Neuronal stem cell (in vitro differentiated cells): ENCODE measurements around the gene NR4A1.

Experiments used
- DNase-seq: peaks from one replicate; pipeline ENCODE4 v3.0.0-alpha.2; 2013; ENCODE audit warnings: low spot score
- H2AFZ ChIP-seq: one replicate; pipeline ENCODE4 v1.6.1; 2013; ENCODE audit warnings: mild to moderate bottlenecking, low read length, inconsistent platforms
- H2AK5ac ChIP-seq: 2 replicates; pipeline ENCODE4 v1.6.1; 2013; ENCODE audit warnings: low read depth, mild to moderate bottlenecking, inconsistent platforms, low read length, moderate library complexity, mixed read lengths
- H2BK120ac ChIP-seq: 2 replicates; pipeline ENCODE4 v1.6.1; 2013; ENCODE audit warnings: low read depth, mild to moderate bottlenecking, inconsistent platforms, low read length, moderate library complexity, mixed read lengths
- H2BK12ac ChIP-seq: one replicate; pipeline ENCODE4 v1.6.1; 2013; ENCODE audit warnings: low read length, inconsistent platforms
- H2BK15ac ChIP-seq: 2 replicates; pipeline ENCODE4 v1.6.1; 2013; ENCODE audit warnings: mild to moderate bottlenecking, low read length, inconsistent platforms, mixed read lengths
- H2BK5ac ChIP-seq: one replicate; pipeline ENCODE4 v1.6.1; 2013; ENCODE audit warnings: inconsistent platforms, mild to moderate bottlenecking, low read length, moderate library complexity
- H3K14ac ChIP-seq: one replicate; pipeline ENCODE4 v1.6.1; 2013; ENCODE audit warnings: low read length, inconsistent platforms
- H3K18ac ChIP-seq: 2 replicates; pipeline ENCODE4 v1.6.1; 2013; ENCODE audit warnings: low read length, inconsistent platforms
- H3K23ac ChIP-seq: 2 replicates; pipeline ENCODE4 v1.6.1; 2013; ENCODE audit warnings: low read depth, mild to moderate bottlenecking, mixed read lengths, low read length, inconsistent platforms; ENCODE audit not compliant: poor library complexity
- H3K27ac ChIP-seq: replicated peaks from 3 replicates; pipeline ENCODE4 v1.5.1; 2013; ENCODE audit warnings: low read length, inconsistent platforms
- H3K27me3 ChIP-seq, 3 experiments: 2 replicates each; pipeline ENCODE4 v1.6.1; 2013; ENCODE audit warnings: low read length in 3 of 3, mild to moderate bottlenecking in 2 of 3, inconsistent platforms in 1 of 3, low read depth in 1 of 3, mixed read lengths in 1 of 3, moderate library complexity in 1 of 3; ENCODE audit not compliant: control insufficient read depth in 3 of 3, insufficient read depth in 3 of 3
- H3K36me3 ChIP-seq, 2 donors: replicated peaks in 1 of 2; 2 replicates each; pipeline ENCODE4 v1.6.1; 2013; ENCODE audit warnings: low read length in 2 of 2; ENCODE audit not compliant: control insufficient read depth in 2 of 2, insufficient read depth in 2 of 2
- H3K4ac ChIP-seq: 2 replicates; pipeline ENCODE4 v1.6.1; 2013; ENCODE audit warnings: inconsistent platforms, mild to moderate bottlenecking, low read length, moderate library complexity
- H3K4me1 ChIP-seq, 2 donors: 1 replicate in 1 of 2; 2 replicates in 1 of 2; pipeline ENCODE4 v1.6.1; 2013; ENCODE audit warnings: low read length in 2 of 2, low read depth in 1 of 2; ENCODE audit not compliant: control insufficient read depth in 2 of 2, insufficient read depth in 1 of 2
- H3K4me2 ChIP-seq: one replicate; pipeline ENCODE4 v1.6.1; 2013; ENCODE audit warnings: mild to moderate bottlenecking, low read length, inconsistent platforms; ENCODE audit not compliant: insufficient read depth, poor library complexity, severe bottlenecking
- H3K4me3 ChIP-seq, 2 donors: 2 replicates each; pipeline ENCODE4 v1.5.1; 2013; ENCODE audit warnings: low read length in 2 of 2, mild to moderate bottlenecking in 2 of 2, inconsistent platforms in 1 of 2, moderate library complexity in 1 of 2
- H3K79me1 ChIP-seq: one replicate; pipeline ENCODE4 v1.6.1; 2013; ENCODE audit warnings: low read depth, mild to moderate bottlenecking, inconsistent platforms, low read length, moderate library complexity
- H3K9ac ChIP-seq: one replicate; pipeline ENCODE4 v1.6.1; 2013; ENCODE audit warnings: mild to moderate bottlenecking, low read depth, low read length, inconsistent platforms; ENCODE audit not compliant: poor library complexity
- H3K9me3 ChIP-seq, 2 donors: replicated peaks in 1 of 2; 2 replicates each; pipeline versions ENCODE3 to v1.6.1; 2013; ENCODE audit warnings: low read length in 2 of 2, mild to moderate bottlenecking in 2 of 2, inconsistent platforms in 1 of 2, low read depth in 1 of 2, mixed read lengths in 1 of 2, moderate library complexity in 1 of 2; ENCODE audit not compliant: control insufficient read depth in 2 of 2, insufficient read depth in 1 of 2
- H4K8ac ChIP-seq: one replicate; pipeline ENCODE4 v1.6.1; 2013; ENCODE audit warnings: low read depth, mild to moderate bottlenecking, inconsistent platforms, low read length, moderate library complexity
- H4K91ac ChIP-seq: one replicate; pipeline ENCODE4 v1.6.1; 2013; ENCODE audit warnings: low read length, low read depth, mild to moderate bottlenecking, inconsistent platforms; ENCODE audit not compliant: poor library complexity
- WGBS, 2 donors: extraction: QIAGEN DNeasy Blood & Tissue Kit; methylation state at CpG; one replicate each; pipeline ENCODE4 v1.1.7; 2013; ENCODE audit warnings: missing lambda C conversion rate in 2 of 2, mixed read lengths in 1 of 2; ENCODE audit not compliant: insufficient read length in 2 of 2, insufficient replicate concordance in 1 of 2; ENCODE audit errors: extremely low coverage in 2 of 2; 5-methylcytosine and 5-hydroxymethylcytosine counted together

The NR4A1 gene

GRCh38 chr12:52010152-52010622 is 41.1 kb upstream of the NR4A1 start:
- H4K91ac ChIP-seq = no peak overlapping the region
- H3K9me3 ChIP-seq = peaks cover 4 to 14% of the 10 kb centered on the region in 2 donors
- peak overlapping the region; percentile 89 for H3K27ac ChIP-seq
- H3K36me3 ChIP-seq = peaks cover 6 to 33% of the 10 kb centered on the region in 2 donors
- H3K4ac ChIP-seq = no peak overlapping the region
- peak; percentile 82 for DNase-seq
- H3K27me3 ChIP-seq = peaks cover 0 to 29% (median 0%) of the 10 kb centered on the region in 3 experiments
- H3K14ac ChIP-seq = no peak overlapping the region
- peak overlapping the region; percentile 26 for H3K4me2 ChIP-seq
- H2BK15ac ChIP-seq = no peak overlapping the region
- H2BK5ac ChIP-seq = no peak overlapping the region
- H3K4me1 ChIP-seq = peaks cover 24 to 28% of the 10 kb centered on the region in 2 donors
- H4K8ac ChIP-seq = no peak overlapping the region
- peak overlapping the region; percentile 92 for H3K18ac ChIP-seq
- H2AFZ ChIP-seq = peak overlapping the region; percentile 77
- H3K79me1 ChIP-seq = no peaks in the 10 kb centered on the region
- peak overlapping the region in 1 of 2 donors; percentile 37 for H3K4me3 ChIP-seq
- peak overlapping the region; percentile 24 for H3K9ac ChIP-seq
- no CpG with 5 or more reads among the region's 11 CpGs for whole genome bisulfite sequencing, 2 donors
- H3K23ac ChIP-seq = no peak overlapping the region
- H2BK12ac ChIP-seq = peak overlapping the region; percentile 12
- no peak overlapping the region for H2BK120ac ChIP-seq
- H2AK5ac ChIP-seq = peak overlapping the region; percentile 31

GRCh38 chr12:52010692-52011601 is 40.3 kb upstream of the NR4A1 start:
- H3K27me3 ChIP-seq = peaks cover 0 to 27% (median 0%) of the 10 kb centered on the region in 3 experiments
- H3K36me3 ChIP-seq = peaks cover 6 to 38% of the 10 kb centered on the region in 2 donors
- H3K18ac ChIP-seq = peak overlapping the region; percentile 53
- H3K9ac ChIP-seq = peak overlapping the region; percentile 24
- peak overlapping the region; percentile 77 for H2AFZ ChIP-seq
- H3K9me3 ChIP-seq = peaks cover 4 to 14% of the 10 kb centered on the region in 2 donors
- WGBS, 2 donors = no CpG with 5 or more reads among the region's 8 CpGs
- H3K23ac ChIP-seq = no peak overlapping the region
- H4K8ac ChIP-seq = no peak overlapping the region
- H3K27ac ChIP-seq = peak overlapping the region; percentile 83
- H3K4me3 ChIP-seq = peak overlapping the region in 1 of 2 donors; percentile 37
- H3K4ac ChIP-seq = no peak overlapping the region
- peak overlapping the region; percentile 26 for H3K4me2 ChIP-seq
- peak overlapping the region; percentile 15 for H4K91ac ChIP-seq
- H2BK120ac ChIP-seq = no peak overlapping the region
- no peak for DNase-seq
- H3K14ac ChIP-seq = no peak overlapping the region
- peak overlapping the region; percentile 22 for H2BK15ac ChIP-seq
- peak overlapping the region; percentile 12 for H2BK12ac ChIP-seq
- no peaks in the 10 kb centered on the region for H3K79me1 ChIP-seq
- peak overlapping the region; percentile 31 for H2AK5ac ChIP-seq
- no peak overlapping the region for H2BK5ac ChIP-seq
- H3K4me1 ChIP-seq = peaks cover 20 to 22% of the 10 kb centered on the region in 2 donors

- Histone ChIP-seq H4K8ac (no peak overlapping the region), H3K79me1 (no peaks in the 10 kb centered on the region), H2BK12ac (no peak overlapping the region), H4K91ac (no peak overlapping the region), H3K4me2 (no peak overlapping the region), H3K23ac (no peak overlapping the region), H2AK5ac (peak overlapping the region; percentile 31), H3K4me1 (peaks cover 16 to 20% of the 10 kb centered on the region in 2 donors), H3K4me3 (no peak overlapping the region), H3K9ac (no peak overlapping the region), H3K27me3 (peaks cover 0 to 22% (median 0%) of the 10 kb centered on the region in 3 experiments), H3K14ac (no peak overlapping the region), H2BK120ac (no peak overlapping the region), H2BK5ac (no peak overlapping the region), H2AFZ (no peak overlapping the region), H3K36me3 (peaks cover 6 to 38% of the 10 kb centered on the region in 2 donors), H3K27ac (no peak overlapping the region), H3K18ac (no peak overlapping the region), H2BK15ac (no peak overlapping the region), H3K4ac (no peak overlapping the region), H3K9me3 (peaks cover 4 to 14% of the 10 kb centered on the region in 2 donors)
- WGBS, 2 donors = no CpG with 5 or more reads among the region's 8 CpGs
- no peak for DNase-seq
Measured at GRCh38 chr12:52011602-52012214, 39.5 kb upstream of the NR4A1 start.
